ENCODE data around the gene RIPK1.

- TF ChIP-seq CTCF (IDR thresholded peaks at IDR 0.05; ENCODE audit: low read depth, low read length) (no peak), EZH2phosphoT487 (IDR thresholded peaks at IDR 0.05; ENCODE audit: low read depth) (no peak)
Measured at GRCh38 chr6:3125815-3126214, 57.5 kb downstream of the RIPK1 start.

Measured in OCI-LY3 (cell line).